HCT116 (cell line): Measurements from ENCODE around the gene LRFN2. TPM values are rescaled to one million over a fixed set of nuclear protein-coding genes. Genes with fewer than 3 reads are reported as not detected.

Experiments
- ATAC-seq: fragments of 200-7000 bp; cut with Tn5 transposase; 2 replicates; pipeline ENCODE4 v1.9.1; 2020; ENCODE audit warnings: mild to moderate bottlenecking, moderate library complexity
- BruUV-seq: library from RNA; stranded (reverse); fragments of 400-500 nt; replicated peaks from 2 replicates; lab custom pipeline; 2021; lab: Mats Ljungman, UMichigan
- CTCF ChIA-PET: fragments of 300-600 bp; sonication (Branson Sonifier 250); formaldehyde crosslinking; loops from one replicate; lab custom pipeline; 2021; ENCODE audit warnings: antibody characterized with exemption; lab: Charles Lee
- POLR2A ChIA-PET: fragments of 300-600, 350-600 bp; sonication (Branson Sonifier 250); formaldehyde crosslinking; loops from one replicate; lab custom pipeline; 2021; ENCODE audit warnings: antibody characterized with exemption; lab: Charles Lee
- RAD21 ChIA-PET, 2 experiments: fragments of 300-600 bp; sonication (Branson Sonifier 250); formaldehyde crosslinking; loops; one replicate each; lab custom pipeline; 2023; ENCODE audit warnings: low total read pairs in 2 of 2; ENCODE audit not compliant: uncharacterized antibody in 2 of 2, unreplicated experiment in 2 of 2, low non-redundant PET in 1 of 2; lab: Charles Lee
- DNase-seq: peaks from one replicate; pipeline ENCODE4 v3.0.0-alpha.2; 2010; ENCODE audit warnings: low read depth, low spot score
- H2AFZ ChIP-seq: fragments of 200-600 bp; shearing (Covaris generic), sonication (generic); 2 replicates; pipeline ENCODE4 v1.6.1; 2017; ENCODE audit warnings: low read depth, mixed run types, mixed read lengths, antibody characterized with exemption, low read length; ENCODE audit not compliant: poor library complexity, severe bottlenecking
- H3K27ac ChIP-seq: 2 replicates; pipeline ENCODE4 v1.5.1; 2012; ENCODE audit warnings: low read depth, low read length
- H3K27me3 ChIP-seq: fragments of 200-600 bp; sonication (generic); 2 replicates; pipeline ENCODE4 v1.6.1; 2016; ENCODE audit warnings: mixed run types, low read length, mixed read lengths; ENCODE audit not compliant: insufficient read depth
- H3K36me3 ChIP-seq, 2 experiments: fragments of 200-500 bp in 1 of 2; fragments of 200-600 bp in 1 of 2; sonication (Bioruptor generic) in 1 of 2; sonication (generic) in 1 of 2; 2 replicates each; pipeline versions ENCODE4 v1.5.1 to v1.6.1; 2014 to 2016; ENCODE audit warnings: low read length in 2 of 2, inconsistent platforms in 1 of 2, mixed read lengths in 1 of 2, mixed run types in 1 of 2; ENCODE audit not compliant: insufficient read depth in 2 of 2, control insufficient read depth in 1 of 2
- H3K4me1 ChIP-seq, 2 experiments: fragments of 200-600 bp in 1 of 2; sonication (generic) in 1 of 2; 2 replicates each; pipeline versions ENCODE4 v1.5.1 to v1.6.1; 2012 to 2017; ENCODE audit warnings: low read length in 2 of 2, inconsistent platforms in 1 of 2, mild to moderate bottlenecking in 1 of 2, mixed read lengths in 1 of 2, mixed run types in 1 of 2, moderate library complexity in 1 of 2; ENCODE audit not compliant: insufficient read depth in 2 of 2, control insufficient read depth in 1 of 2
- H3K4me2 ChIP-seq: fragments of 200-600 bp; sonication (generic); 2 replicates; pipeline ENCODE4 v1.6.1; 2017; ENCODE audit warnings: mixed run types, low read length, mixed read lengths
- H3K4me3 ChIP-seq, 2 experiments: fragments of 200-600 bp in 1 of 2; sonication (generic) in 1 of 2; replicated peaks in 1 of 2; 2 replicates each; pipeline ENCODE4 v1.5.1; 2011 to 2016; ENCODE audit warnings: low read length in 2 of 2, control low read depth in 1 of 2, low read depth in 1 of 2, mild to moderate bottlenecking in 1 of 2, mixed read lengths in 1 of 2, mixed run types in 1 of 2
- H3K79me2 ChIP-seq: fragments of 200-600 bp; sonication (generic); 2 replicates; pipeline ENCODE4 v1.6.1; 2017; ENCODE audit warnings: mild to moderate bottlenecking, mixed run types, low read length, moderate library complexity, mixed read lengths; ENCODE audit not compliant: insufficient read depth
- H3K9ac ChIP-seq: fragments of 200-600 bp; sonication (generic); 2 replicates; pipeline ENCODE4 v1.6.1; 2016; ENCODE audit warnings: low read length, mixed read lengths
- H3K9me2 ChIP-seq: fragments of 200-600 bp; sonication (generic), shearing (Covaris generic); 2 replicates; pipeline ENCODE4 v1.6.1; 2017; ENCODE audit warnings: mixed run types, mild to moderate bottlenecking, moderate library complexity; ENCODE audit not compliant: insufficient read depth
- H3K9me3 ChIP-seq, 2 experiments: fragments of 200-500 bp in 1 of 2; fragments of 200-600 bp in 1 of 2; sonication (Bioruptor generic) in 1 of 2; sonication (generic) in 1 of 2; 2 replicates each; pipeline ENCODE4 v1.6.1; 2014 to 2017; ENCODE audit warnings: low read length in 2 of 2, mixed read lengths in 2 of 2, inconsistent platforms in 1 of 2, low read depth in 1 of 2, mild to moderate bottlenecking in 1 of 2, mixed run types in 1 of 2, moderate library complexity in 1 of 2; ENCODE audit not compliant: control insufficient read depth in 1 of 2, insufficient read depth in 1 of 2
- H4K20me1 ChIP-seq: fragments of 200-600 bp; sonication (generic), shearing (Covaris generic); 2 replicates; pipeline ENCODE4 v1.6.1; 2017; ENCODE audit warnings: mixed run types, mild to moderate bottlenecking, moderate library complexity; ENCODE audit not compliant: insufficient read depth
- CBX3 ChIP-seq: IDR thresholded peaks from 2 replicates; pipeline ENCODE4 v1.6.1; 2012; ENCODE audit warnings: low read depth
- CEBPB ChIP-seq: IDR thresholded peaks from 2 replicates; pipeline ENCODE4 v1.6.1; 2012; ENCODE audit warnings: low read depth
- EGR1 ChIP-seq: IDR thresholded peaks from 2 replicates; pipeline ENCODE4 v1.6.1; 2012; ENCODE audit warnings: low read depth
- ELF1 ChIP-seq: IDR thresholded peaks from 2 replicates; pipeline ENCODE4 v1.6.1; 2012; ENCODE audit warnings: low read depth, borderline replicate concordance
- EZH2 ChIP-seq: fragments of 200-600 bp; sonication (generic); IDR thresholded peaks from 2 replicates; pipeline ENCODE4 v1.6.1; 2017; ENCODE audit warnings: antibody characterized with exemption, mixed run types
- EZH2phosphoT487 ChIP-seq: fragments of 200-600 bp; IDR thresholded peaks from 2 replicates; pipeline ENCODE4 v1.6.1; 2018; ENCODE audit warnings: antibody characterized with exemption, borderline replicate concordance
- JUND ChIP-seq: IDR thresholded peaks from 2 replicates; pipeline ENCODE4 v1.6.1; 2012
- POLR2A ChIP-seq: IDR thresholded peaks from 2 replicates; pipeline ENCODE4 v1.7.0; 2011; ENCODE audit warnings: borderline replicate concordance; ENCODE audit not compliant: insufficient read depth, insufficient read length; ENCODE audit errors: extremely low read depth
- RAD21 ChIP-seq: IDR thresholded peaks from 2 replicates; pipeline ENCODE4 v1.6.1; 2012; ENCODE audit warnings: low read depth, mild to moderate bottlenecking
- SP1 ChIP-seq: IDR thresholded peaks from 2 replicates; pipeline ENCODE4 v1.6.1; 2012; ENCODE audit warnings: low read depth
- SRF ChIP-seq: IDR thresholded peaks from 2 replicates; pipeline ENCODE4 v1.6.1; 2012; ENCODE audit warnings: low read depth
- TCF7L2 ChIP-seq: IDR thresholded peaks from 2 replicates; pipeline ENCODE4 v1.7.0; 2011; ENCODE audit warnings: borderline replicate concordance, inconsistent platforms; ENCODE audit not compliant: insufficient read depth, insufficient read length; ENCODE audit errors: extremely low read depth
- intact Hi-C: fragments of 100-400 bp; cut with micrococcal nuclease; formaldehyde crosslinking; loops from 2 replicates; pipeline ENCODE4 v1.10.0; 2022
- total RNA-seq: library from RNA; stranded (reverse); gene quantifications from one replicate; pipeline ENCODE4 v1.2.1, GENCODE V29; 2021; ENCODE audit not compliant: unreplicated experiment
- TF ChIP-seq, protein P1 (sequence below), 3 experiments: fragments of 200-600 bp in 1 of 3; sonication (generic) in 1 of 3; IDR thresholded peaks in 2 of 3; conservative IDR thresholded peaks in 1 of 3; 2 replicates each; pipeline ENCODE4 v1.5.1; 2012 to 2017; ENCODE audit warnings: low read depth in 2 of 3, low read length in 2 of 3, antibody characterized with exemption in 1 of 3, borderline replicate concordance in 1 of 3, control low read depth in 1 of 3, mild to moderate bottlenecking in 1 of 3, mixed read lengths in 1 of 3, mixed run types in 1 of 3, moderate library complexity in 1 of 3; ENCODE audit not compliant: insufficient read depth in 1 of 3
- TF ChIP-seq, protein P2 (sequence below): IDR thresholded peaks from 2 replicates; pipeline ENCODE4 v1.6.1; 2012
- TF ChIP-seq, protein P3 (sequence below): IDR thresholded peaks from 2 replicates; pipeline ENCODE4 v1.6.1; 2012; ENCODE audit warnings: low read depth

Gene LRFN2
- total RNA-seq, 1 experiment from 2014 or later: not detected

DNA sequence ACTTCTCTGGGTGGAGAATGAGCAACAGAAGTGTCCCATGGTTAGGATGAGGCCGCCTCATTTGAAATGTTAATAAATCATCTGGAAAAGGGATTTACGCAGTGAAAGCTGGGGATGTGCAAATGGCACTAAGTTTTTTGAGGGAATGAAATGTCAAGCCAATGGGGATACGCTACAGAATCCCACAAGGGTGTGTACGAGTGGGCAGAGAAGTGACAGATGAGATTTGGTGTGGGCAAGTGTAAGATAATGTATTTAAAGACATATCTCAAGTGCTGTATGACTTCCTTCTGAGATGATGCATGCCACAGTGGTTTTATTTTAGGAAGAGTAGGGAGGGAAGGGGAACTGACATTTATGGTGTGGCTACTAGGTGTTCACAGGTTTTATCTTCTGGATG lies 100.6 kb downstream of the LRFN2 start:
- H3K79me2 ChIP-seq: no peaks in the 10 kb centered on the region
- no peaks in the 10 kb centered on the region for H3K36me3 ChIP-seq
- intact Hi-C loops: no loop called here
- H3K4me1 ChIP-seq: no peaks in the 10 kb centered on the region
- H3K4me3 ChIP-seq: no peak overlapping the region
- H3K4me2 ChIP-seq: no peak overlapping the region
- no peak overlapping the region for H3K9ac ChIP-seq
- DNase-seq (no peak), ATAC-seq (no peak)
- peaks cover 59% of the 10 kb centered on the region for H3K27me3 ChIP-seq
- no peak overlapping the region for H2AFZ ChIP-seq
- H4K20me1 ChIP-seq: no peaks in the 10 kb centered on the region
- H3K9me2 ChIP-seq: no peaks in the 10 kb centered on the region
- H3K27ac ChIP-seq: no peak overlapping the region
- POLR2A ChIA-PET: no interaction called here
- BruUV-seq: no TSS peak
- no peaks in the 10 kb centered on the region for H3K9me3 ChIP-seq
- TF ChIP-seq, protein P1, sequence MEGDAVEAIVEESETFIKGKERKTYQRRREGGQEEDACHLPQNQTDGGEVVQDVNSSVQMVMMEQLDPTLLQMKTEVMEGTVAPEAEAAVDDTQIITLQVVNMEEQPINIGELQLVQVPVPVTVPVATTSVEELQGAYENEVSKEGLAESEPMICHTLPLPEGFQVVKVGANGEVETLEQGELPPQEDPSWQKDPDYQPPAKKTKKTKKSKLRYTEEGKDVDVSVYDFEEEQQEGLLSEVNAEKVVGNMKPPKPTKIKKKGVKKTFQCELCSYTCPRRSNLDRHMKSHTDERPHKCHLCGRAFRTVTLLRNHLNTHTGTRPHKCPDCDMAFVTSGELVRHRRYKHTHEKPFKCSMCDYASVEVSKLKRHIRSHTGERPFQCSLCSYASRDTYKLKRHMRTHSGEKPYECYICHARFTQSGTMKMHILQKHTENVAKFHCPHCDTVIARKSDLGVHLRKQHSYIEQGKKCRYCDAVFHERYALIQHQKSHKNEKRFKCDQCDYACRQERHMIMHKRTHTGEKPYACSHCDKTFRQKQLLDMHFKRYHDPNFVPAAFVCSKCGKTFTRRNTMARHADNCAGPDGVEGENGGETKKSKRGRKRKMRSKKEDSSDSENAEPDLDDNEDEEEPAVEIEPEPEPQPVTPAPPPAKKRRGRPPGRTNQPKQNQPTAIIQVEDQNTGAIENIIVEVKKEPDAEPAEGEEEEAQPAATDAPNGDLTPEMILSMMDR (IDR thresholded peaks at IDR 0.05 in 2 of 3, conservative IDR thresholded peaks at IDR 0.05 in 1 of 3; ENCODE audit: borderline replicate concordance in 1 of 3, insufficient read depth in 1 of 3, low read depth in 2 of 3, low read length in 2 of 3): no peak
- TF ChIP-seq EZH2 (no peak), TCF7L2 (no peak), ELF1 (no peak), JUND (no peak), SP1 (no peak), EZH2phosphoT487 (no peak), SRF (no peak), POLR2A (no peak), RAD21 (no peak), CEBPB (no peak), EGR1 (no peak), CBX3 (no peak)
- TF ChIP-seq, protein P2, sequence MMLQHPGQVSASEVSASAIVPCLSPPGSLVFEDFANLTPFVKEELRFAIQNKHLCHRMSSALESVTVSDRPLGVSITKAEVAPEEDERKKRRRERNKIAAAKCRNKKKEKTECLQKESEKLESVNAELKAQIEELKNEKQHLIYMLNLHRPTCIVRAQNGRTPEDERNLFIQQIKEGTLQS: no peak
- TF ChIP-seq, protein P3, sequence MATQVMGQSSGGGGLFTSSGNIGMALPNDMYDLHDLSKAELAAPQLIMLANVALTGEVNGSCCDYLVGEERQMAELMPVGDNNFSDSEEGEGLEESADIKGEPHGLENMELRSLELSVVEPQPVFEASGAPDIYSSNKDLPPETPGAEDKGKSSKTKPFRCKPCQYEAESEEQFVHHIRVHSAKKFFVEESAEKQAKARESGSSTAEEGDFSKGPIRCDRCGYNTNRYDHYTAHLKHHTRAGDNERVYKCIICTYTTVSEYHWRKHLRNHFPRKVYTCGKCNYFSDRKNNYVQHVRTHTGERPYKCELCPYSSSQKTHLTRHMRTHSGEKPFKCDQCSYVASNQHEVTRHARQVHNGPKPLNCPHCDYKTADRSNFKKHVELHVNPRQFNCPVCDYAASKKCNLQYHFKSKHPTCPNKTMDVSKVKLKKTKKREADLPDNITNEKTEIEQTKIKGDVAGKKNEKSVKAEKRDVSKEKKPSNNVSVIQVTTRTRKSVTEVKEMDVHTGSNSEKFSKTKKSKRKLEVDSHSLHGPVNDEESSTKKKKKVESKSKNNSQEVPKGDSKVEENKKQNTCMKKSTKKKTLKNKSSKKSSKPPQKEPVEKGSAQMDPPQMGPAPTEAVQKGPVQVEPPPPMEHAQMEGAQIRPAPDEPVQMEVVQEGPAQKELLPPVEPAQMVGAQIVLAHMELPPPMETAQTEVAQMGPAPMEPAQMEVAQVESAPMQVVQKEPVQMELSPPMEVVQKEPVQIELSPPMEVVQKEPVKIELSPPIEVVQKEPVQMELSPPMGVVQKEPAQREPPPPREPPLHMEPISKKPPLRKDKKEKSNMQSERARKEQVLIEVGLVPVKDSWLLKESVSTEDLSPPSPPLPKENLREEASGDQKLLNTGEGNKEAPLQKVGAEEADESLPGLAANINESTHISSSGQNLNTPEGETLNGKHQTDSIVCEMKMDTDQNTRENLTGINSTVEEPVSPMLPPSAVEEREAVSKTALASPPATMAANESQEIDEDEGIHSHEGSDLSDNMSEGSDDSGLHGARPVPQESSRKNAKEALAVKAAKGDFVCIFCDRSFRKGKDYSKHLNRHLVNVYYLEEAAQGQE: no peak
- RAD21 ChIA-PET: no interaction called here
- CTCF ChIA-PET: no interaction called here
